RCC 7860 (cell line): Measurements from ENCODE around the gene BIN1.
"Not testable (repeated sequence)": the region's sequence is repeated elsewhere in the genome, so short reads cannot be mapped to it uniquely, and the experiment has no call there.

ENCODE experiments used
- DNase-seq: peaks from one replicate; pipeline ENCODE4 v3.0.0-alpha.2; 2015; ENCODE audit warnings: low spot score
- FAIRE-seq: peaks from 2 replicates; lab custom pipeline; 2012; peaks lifted over from hg19 to GRCh38; lab: Jason Lieb, UNC

The BIN1 gene

GRCh38 chr2:127134833-127135830, 28.2 kb upstream of the BIN1 start:
- FAIRE-seq: no peak
- no peak for DNase-seq

GRCh38 chr2:127134235-127134634, 27.3 kb upstream of the BIN1 start:
- FAIRE-seq: no peak
- no peak for DNase-seq

GRCh38 chr2:127133793-127134192, 26.8 kb upstream of the BIN1 start:
- FAIRE-seq: no peak
- DNase-seq: no peak

GRCh38 chr2:127130421-127130820, 23.5 kb upstream of the BIN1 start:
- DNase-seq: no peak
- no peak for FAIRE-seq

- FAIRE-seq: no peak
- DNase-seq: no peak
Observed at GRCh38 chr2:127129937-127130336, 23.0 kb upstream of the BIN1 start.

GRCh38 chr2:127128445-127128904, 21.5 kb upstream of the BIN1 start:
- FAIRE-seq: no peak

GRCh38 chr2:127125821-127126220, 18.9 kb upstream of the BIN1 start:
- no peak for DNase-seq
- no peak for FAIRE-seq

More at GRCh38 chr2:127128445-127128904, 21.5 kb upstream of the BIN1 start:
- DNase-seq: no peak

GRCh38 chr2:127124426-127124825, 17.5 kb upstream of the BIN1 start:
- DNase-seq (peak; percentile 64), FAIRE-seq (peak; percentile 86)

GRCh38 chr2:127122361-127123027, 15.5 kb upstream of the BIN1 start:
- no peak for DNase-seq
- no peak for FAIRE-seq

- FAIRE-seq: no peak
- no peak for DNase-seq
Observed at GRCh38 chr2:127121776-127122176, 14.8 kb upstream of the BIN1 start.

- no peak for DNase-seq
- no peak for FAIRE-seq
Observed at GRCh38 chr2:127121353-127121752, 14.4 kb upstream of the BIN1 start.

GRCh38 chr2:127120408-127120807, 13.5 kb upstream of the BIN1 start:
- not testable (repeated sequence) for DNase-seq, FAIRE-seq

GRCh38 chr2:127118467-127118866, 11.5 kb upstream of the BIN1 start:
- FAIRE-seq (no peak), DNase-seq (no peak)

GRCh38 chr2:127118038-127118437, 11.1 kb upstream of the BIN1 start:
- no peak for FAIRE-seq
- DNase-seq: no peak

GRCh38 chr2:127117603-127118002, 10.6 kb upstream of the BIN1 start:
- FAIRE-seq (no peak), DNase-seq (no peak)

GRCh38 chr2:127115471-127116199, 8.7 kb upstream of the BIN1 start:
- DNase-seq: no peak
- no peak for FAIRE-seq

- FAIRE-seq (no peak), DNase-seq (no peak)
Observed at GRCh38 chr2:127110985-127111384, 4.0 kb upstream of the BIN1 start.

- FAIRE-seq (no peak), DNase-seq (no peak)
Observed at GRCh38 chr2:127108090-127108523, 1.2 kb upstream of the BIN1 start.

- FAIRE-seq (no peak), DNase-seq (no peak)
Observed at GRCh38 chr2:127107622-127107999, 657 bp upstream of the BIN1 start.

- no peak for DNase-seq
- FAIRE-seq: no peak
Observed at GRCh38 chr2:127106457-127106990, 430 bp downstream of the BIN1 start.
